BE2C (cell line): ENCODE data around the gene EIF2S1.
A peak's percentile ranks its signal among the peaks of the same experiment; 100 is the strongest.

Experiments used
- DNase-seq: peaks from one replicate; pipeline ENCODE4 v3.0.0-alpha.2; 2020
- H3K27me3 ChIP-seq: fragments of 250-450 bp; sonication (Bioruptor Pico); 2 replicates; pipeline ENCODE4 v1.5.1; 2020; ENCODE audit warnings: mild to moderate bottlenecking
- H3K36me3 ChIP-seq: fragments of 250-450 bp; sonication (Bioruptor Pico); 2 replicates; pipeline ENCODE4 v1.5.1; 2020; ENCODE audit warnings: mild to moderate bottlenecking
- H3K4me1 ChIP-seq: fragments of 250-450 bp; sonication (Bioruptor Pico); 2 replicates; pipeline ENCODE4 v1.5.1; 2020
- H3K4me3 ChIP-seq: 2 replicates; pipeline ENCODE4 v1.5.1; 2011; ENCODE audit warnings: low read depth, low read length
- H3K9me3 ChIP-seq: fragments of 250-450 bp; sonication (Bioruptor Pico); 2 replicates; pipeline ENCODE4 v1.5.1; 2020
- TF ChIP-seq, protein P1 (sequence below): IDR thresholded peaks from 2 replicates; pipeline ENCODE4 v1.5.1; 2012; ENCODE audit warnings: mild to moderate bottlenecking, low read depth, low read length

Gene EIF2S1

DNA sequence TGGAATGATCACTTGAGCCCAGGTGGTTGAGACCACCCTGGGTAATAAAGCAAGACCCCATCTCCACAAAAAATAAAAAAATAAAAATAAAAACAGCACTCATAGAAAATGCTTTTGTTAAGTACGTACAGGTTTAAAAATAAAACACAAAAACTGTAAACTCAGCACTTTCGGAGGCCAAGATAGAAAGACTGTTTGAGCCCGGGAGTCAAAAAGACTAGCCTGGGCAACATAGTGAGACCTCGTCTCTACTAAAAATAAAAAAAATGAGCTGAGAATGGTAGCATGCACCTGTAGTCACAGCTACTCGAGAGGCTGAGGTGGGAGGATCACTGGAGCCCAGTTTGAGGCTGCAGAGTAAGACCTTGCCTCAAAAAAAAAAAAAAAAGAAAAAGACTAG lies 8.1 kb upstream of the EIF2S1 start:
- Histone ChIP-seq H3K9me3 (no peaks in the 10 kb centered on the region), H3K4me1 (no peaks in the 10 kb centered on the region), H3K4me3 (no peak overlapping the region), H3K36me3 (peaks cover 26% of the 10 kb centered on the region), H3K27me3 (no peaks in the 10 kb centered on the region)
- TF ChIP-seq, protein P1, sequence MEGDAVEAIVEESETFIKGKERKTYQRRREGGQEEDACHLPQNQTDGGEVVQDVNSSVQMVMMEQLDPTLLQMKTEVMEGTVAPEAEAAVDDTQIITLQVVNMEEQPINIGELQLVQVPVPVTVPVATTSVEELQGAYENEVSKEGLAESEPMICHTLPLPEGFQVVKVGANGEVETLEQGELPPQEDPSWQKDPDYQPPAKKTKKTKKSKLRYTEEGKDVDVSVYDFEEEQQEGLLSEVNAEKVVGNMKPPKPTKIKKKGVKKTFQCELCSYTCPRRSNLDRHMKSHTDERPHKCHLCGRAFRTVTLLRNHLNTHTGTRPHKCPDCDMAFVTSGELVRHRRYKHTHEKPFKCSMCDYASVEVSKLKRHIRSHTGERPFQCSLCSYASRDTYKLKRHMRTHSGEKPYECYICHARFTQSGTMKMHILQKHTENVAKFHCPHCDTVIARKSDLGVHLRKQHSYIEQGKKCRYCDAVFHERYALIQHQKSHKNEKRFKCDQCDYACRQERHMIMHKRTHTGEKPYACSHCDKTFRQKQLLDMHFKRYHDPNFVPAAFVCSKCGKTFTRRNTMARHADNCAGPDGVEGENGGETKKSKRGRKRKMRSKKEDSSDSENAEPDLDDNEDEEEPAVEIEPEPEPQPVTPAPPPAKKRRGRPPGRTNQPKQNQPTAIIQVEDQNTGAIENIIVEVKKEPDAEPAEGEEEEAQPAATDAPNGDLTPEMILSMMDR: no peak
- DNase-seq: no peak

DNA sequence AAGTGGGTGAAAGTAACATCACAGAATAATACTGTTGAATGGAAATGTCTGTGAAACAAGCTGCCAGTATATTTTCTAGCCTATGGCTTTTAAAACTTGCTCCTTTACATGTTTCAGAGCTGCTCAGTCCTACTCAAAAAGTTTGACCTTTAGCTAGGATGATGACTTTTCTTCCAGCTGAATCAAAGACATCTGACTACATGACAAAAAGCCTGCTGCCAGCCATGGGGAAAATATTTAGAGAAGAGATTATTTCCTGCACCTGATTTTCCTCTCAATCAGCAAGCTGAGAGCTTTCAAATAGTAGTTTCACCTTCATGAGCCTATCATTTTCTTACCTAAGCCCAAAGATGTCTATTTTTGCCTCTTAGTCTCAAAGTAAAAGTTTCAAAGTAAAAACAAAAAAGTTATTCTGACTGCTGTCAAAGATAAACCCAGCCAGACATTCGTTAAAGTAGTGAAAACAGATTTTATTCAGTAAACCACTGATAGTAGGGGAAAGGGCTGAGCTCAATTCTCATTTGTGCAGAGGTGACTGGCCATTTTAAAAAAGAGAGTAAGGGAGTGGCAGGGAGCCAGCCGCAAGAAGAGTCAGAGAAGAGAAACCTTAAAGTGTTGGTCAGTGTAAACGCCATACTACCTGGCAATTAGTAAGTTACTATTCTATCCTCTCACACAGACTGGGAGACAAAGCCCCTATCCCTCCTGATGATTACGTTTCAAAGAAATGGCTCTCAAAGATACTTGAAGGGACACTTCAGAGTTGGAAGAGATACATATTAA lies 2.8 kb upstream of the EIF2S1 start:
- H3K36me3 ChIP-seq: peaks cover 2% of the 10 kb centered on the region
- H3K4me1 ChIP-seq: no peaks in the 10 kb centered on the region
- no peak overlapping the region for H3K4me3 ChIP-seq
- H3K27me3 ChIP-seq: no peaks in the 10 kb centered on the region
- TF ChIP-seq, protein P1: no peak
- no peaks in the 10 kb centered on the region for H3K9me3 ChIP-seq
- no peak for DNase-seq

DNA sequence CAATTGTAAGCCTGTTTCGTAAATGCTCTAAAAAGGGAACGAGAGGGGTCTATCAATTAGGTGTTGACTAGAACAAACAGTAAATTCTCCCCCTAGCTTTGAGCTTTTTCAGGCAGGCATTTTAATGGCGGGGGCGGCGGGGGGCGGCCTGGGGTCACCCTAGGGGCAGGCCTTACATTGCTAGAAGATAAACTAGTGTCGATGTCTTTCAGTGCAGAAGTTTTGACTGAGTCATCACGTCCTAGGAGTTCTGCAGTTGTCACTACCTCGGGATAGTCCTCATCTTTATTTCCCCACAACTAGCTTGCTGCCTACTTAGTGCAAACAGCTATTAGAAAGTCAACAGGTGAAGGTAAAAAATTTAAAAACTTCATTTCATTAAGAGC lies 2.2 kb upstream of the EIF2S1 start:
- peaks cover 6% of the 10 kb centered on the region for H3K36me3 ChIP-seq
- TF ChIP-seq, protein P1: no peak

DNA sequence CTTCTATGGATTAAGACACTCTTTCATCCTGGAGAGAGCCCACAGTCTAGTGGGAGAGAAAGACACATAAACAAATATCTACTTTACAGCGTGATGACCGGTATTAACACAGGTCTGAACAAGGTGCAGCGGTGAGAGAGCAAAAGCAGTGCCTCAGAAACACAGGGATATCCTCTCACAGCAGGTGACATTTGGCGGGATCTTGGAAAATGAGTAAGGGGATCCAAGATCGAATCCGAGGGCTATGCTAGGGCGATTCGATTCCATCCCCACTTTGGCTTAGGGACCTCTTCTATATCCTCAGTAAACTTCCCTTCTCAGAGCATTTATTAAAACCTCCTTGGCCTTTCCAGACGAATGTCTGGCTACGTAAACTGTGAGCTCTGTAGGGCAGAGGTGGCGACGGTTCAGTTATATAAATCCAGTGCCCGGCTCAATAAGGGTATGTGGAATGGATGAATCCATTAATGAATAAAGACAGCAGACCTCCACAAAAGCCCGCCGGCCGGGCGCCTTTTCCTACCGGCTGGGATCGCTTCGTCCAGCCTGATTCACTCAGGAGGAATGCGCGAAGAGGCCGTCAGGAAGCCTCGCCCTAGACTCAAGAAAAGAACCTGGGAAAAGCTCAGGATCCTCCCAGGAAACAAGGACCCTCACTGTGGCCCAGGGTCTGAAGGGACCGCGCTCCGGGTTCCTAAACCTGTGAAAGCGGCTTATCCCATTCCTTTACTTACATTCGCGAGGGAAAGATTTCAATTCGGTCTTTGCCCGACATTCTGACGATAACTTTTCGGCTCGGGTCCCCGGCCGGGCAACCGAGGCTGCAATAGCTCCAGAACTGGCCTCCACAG lies 979 bp upstream of the EIF2S1 start:
- DNase-seq: no peak
- Histone ChIP-seq H3K27me3 (no peaks in the 10 kb centered on the region), H3K4me1 (no peaks in the 10 kb centered on the region)

More for the DNA sequence above, 2.2 kb upstream of the EIF2S1 start:
- no peak for DNase-seq
- Histone ChIP-seq H3K9me3 (no peaks in the 10 kb centered on the region), H3K27me3 (no peaks in the 10 kb centered on the region), H3K4me1 (no peaks in the 10 kb centered on the region), H3K4me3 (no peak overlapping the region; the same call in 1 of the 2 replicates)

DNA sequence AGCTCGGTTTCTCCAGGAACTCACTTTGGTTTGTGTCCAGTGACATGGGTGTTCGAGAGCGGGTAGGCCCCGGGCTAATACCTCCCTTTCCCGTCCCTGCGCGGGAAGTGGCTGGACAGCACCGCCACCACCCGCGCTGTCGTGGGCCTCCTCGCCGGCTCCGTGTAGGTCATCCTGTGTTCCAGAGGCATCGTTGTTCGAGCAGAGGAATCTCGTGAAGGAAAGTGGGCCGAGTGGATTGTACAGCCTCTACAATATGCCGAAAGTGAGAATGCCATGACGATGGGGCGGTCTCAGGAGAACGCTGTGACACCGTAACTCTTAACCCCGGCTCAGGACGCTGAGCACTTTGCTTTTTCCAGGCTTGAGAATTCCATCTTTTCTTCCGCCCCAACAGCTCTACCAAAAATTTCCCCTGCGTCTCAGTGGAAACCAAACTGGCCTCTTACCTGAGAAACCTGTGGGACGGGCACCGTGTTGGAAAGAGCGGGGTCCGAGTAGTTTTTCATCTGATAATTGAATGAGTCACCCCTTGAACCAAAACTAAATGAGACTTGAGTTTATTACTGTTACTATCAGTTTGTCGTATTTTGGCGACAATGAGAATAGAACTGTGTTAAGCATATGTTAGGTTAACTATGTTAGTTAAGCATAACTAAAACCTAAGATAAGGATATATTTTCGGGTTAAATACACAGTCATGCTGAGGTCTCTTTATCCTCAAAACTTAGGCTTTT lies 510 bp downstream of the EIF2S1 start:
- H3K36me3 ChIP-seq: peaks cover 17% of the 10 kb centered on the region
- no peaks in the 10 kb centered on the region for H3K9me3 ChIP-seq
- TF ChIP-seq, protein P1: no peak
- H3K4me1 ChIP-seq: no peaks in the 10 kb centered on the region
- no peak for DNase-seq
- peak overlapping the region; percentile 98 for H3K4me3 ChIP-seq
- no peaks in the 10 kb centered on the region for H3K27me3 ChIP-seq

More for the DNA sequence above, 979 bp upstream of the EIF2S1 start:
- Histone ChIP-seq H3K36me3 (peaks cover 6% of the 10 kb centered on the region), H3K4me3 (peak overlapping the region; percentile 98), H3K9me3 (no peaks in the 10 kb centered on the region)
- TF ChIP-seq, protein P1: no peak
